ENCODE measurements around the gene MB. TPM values are rescaled to one million over a fixed set of nuclear protein-coding genes. Genes with fewer than 3 reads are reported as not detected.

Gene MB
- polyA plus RNA-seq, 1 donor from 2014 or later = 0.51 TPM

GRCh38 chr22:35581023-35581413, 36.1 kb downstream of the MB start:
- H3F3A ChIP-seq (ENCODE audit: insufficient read depth, low read length, poor library complexity, severe bottlenecking) = no peaks in the 10 kb centered on the region
- H3K4me2 ChIP-seq (ENCODE audit: low read length) = no peak overlapping the region
- H3K9me3 ChIP-seq (ENCODE audit: low read length) = no peaks in the 10 kb centered on the region
- no peaks in the 10 kb centered on the region for H3K79me2 ChIP-seq (replicated peaks; ENCODE audit: insufficient read depth, low read length)
- H3K27ac ChIP-seq (ENCODE audit: low read length) = no peak overlapping the region
- no peaks in the 10 kb centered on the region for H3K36me3 ChIP-seq (ENCODE audit: insufficient read depth, low read length)
- no peak for TF ChIP-seq RAD21 (conservative IDR thresholded peaks at IDR 0.05)
- no peak for TF ChIP-seq EZH2 (IDR thresholded peaks at IDR 0.05; ENCODE audit: borderline replicate concordance, insufficient read depth, low read length, poor library complexity, severe bottlenecking)
- no peak for TF ChIP-seq REST (IDR thresholded peaks at IDR 0.05; ENCODE audit: borderline replicate concordance)
- no peak for TF ChIP-seq EP300 (conservative IDR thresholded peaks at IDR 0.05; ENCODE audit: poor library complexity, severe bottlenecking)
- TF ChIP-seq MXI1 (conservative IDR thresholded peaks at IDR 0.05; ENCODE audit: poor library complexity, severe bottlenecking) = no peak
- no peak for TF ChIP-seq TAF1 (IDR thresholded peaks at IDR 0.05; ENCODE audit: low read depth)
- TF ChIP-seq SMC3 (conservative IDR thresholded peaks at IDR 0.05; ENCODE audit: poor library complexity) = no peak
- TF ChIP-seq POLR2AphosphoS5 (IDR thresholded peaks at IDR 0.05) = no peak
- TF ChIP-seq CTCF (IDR thresholded peaks at IDR 0.05; ENCODE audit: poor library complexity, severe bottlenecking) = no peak
- no peak overlapping the region for H3K9ac ChIP-seq (ENCODE audit: low read length)
- H4K20me1 ChIP-seq (ENCODE audit: insufficient read depth) = no peaks in the 10 kb centered on the region
- no peak overlapping the region for H2AFZ ChIP-seq (ENCODE audit: low read depth, low read length)
- no peak overlapping the region for H3K4me3 ChIP-seq (ENCODE audit: low read length)
- no peaks in the 10 kb centered on the region for H3K9me2 ChIP-seq (ENCODE audit: insufficient read depth, low read length)
- H3K27me3 ChIP-seq (ENCODE audit: insufficient read depth, low read depth, low read length) = no peaks in the 10 kb centered on the region

GRCh38 chr22:35580351-35581022, 36.6 kb downstream of the MB start:
- Histone ChIP-seq H3K79me2 (replicated peaks; ENCODE audit: insufficient read depth, low read length) (no peaks in the 10 kb centered on the region), H3K36me3 (ENCODE audit: insufficient read depth, low read length) (no peaks in the 10 kb centered on the region), H3K27ac (ENCODE audit: low read length) (no peak overlapping the region), H3K9me2 (ENCODE audit: insufficient read depth, low read length) (no peaks in the 10 kb centered on the region), H3K27me3 (ENCODE audit: insufficient read depth, low read depth, low read length) (no peaks in the 10 kb centered on the region), H4K20me1 (ENCODE audit: insufficient read depth) (no peaks in the 10 kb centered on the region), H3K9me3 (ENCODE audit: low read length) (no peaks in the 10 kb centered on the region), H2AFZ (ENCODE audit: low read depth, low read length) (no peak overlapping the region), H3K9ac (ENCODE audit: low read length) (no peak overlapping the region), H3K4me3 (ENCODE audit: low read length) (no peak overlapping the region), H3F3A (ENCODE audit: insufficient read depth, low read length, poor library complexity, severe bottlenecking) (no peaks in the 10 kb centered on the region), H3K4me2 (ENCODE audit: low read length) (no peak overlapping the region)
- TF ChIP-seq RAD21 (conservative IDR thresholded peaks at IDR 0.05) = no peak
- TF ChIP-seq MXI1 (conservative IDR thresholded peaks at IDR 0.05; ENCODE audit: poor library complexity, severe bottlenecking) = no peak
- TF ChIP-seq EP300 (conservative IDR thresholded peaks at IDR 0.05; ENCODE audit: poor library complexity, severe bottlenecking) = no peak
- no peak for TF ChIP-seq TAF1 (IDR thresholded peaks at IDR 0.05; ENCODE audit: low read depth)
- no peak for TF ChIP-seq REST (IDR thresholded peaks at IDR 0.05; ENCODE audit: borderline replicate concordance)

All from neural cell (in vitro differentiated cells).